NCI-H2029 (cell line): Measurements from ENCODE around the gene ADISSP.
A peak's percentile ranks its signal among the peaks of the same experiment; 100 is the strongest.
"Not testable (repeated sequence)": the region's sequence is repeated elsewhere in the genome, so short reads cannot be mapped to it uniquely, and the experiment has no call there.

Source experiments
- DNase-seq: peaks from one replicate; lab custom pipeline; 2025; lab: John Stamatoyannopoulos, UW

Gene ADISSP

DNA sequence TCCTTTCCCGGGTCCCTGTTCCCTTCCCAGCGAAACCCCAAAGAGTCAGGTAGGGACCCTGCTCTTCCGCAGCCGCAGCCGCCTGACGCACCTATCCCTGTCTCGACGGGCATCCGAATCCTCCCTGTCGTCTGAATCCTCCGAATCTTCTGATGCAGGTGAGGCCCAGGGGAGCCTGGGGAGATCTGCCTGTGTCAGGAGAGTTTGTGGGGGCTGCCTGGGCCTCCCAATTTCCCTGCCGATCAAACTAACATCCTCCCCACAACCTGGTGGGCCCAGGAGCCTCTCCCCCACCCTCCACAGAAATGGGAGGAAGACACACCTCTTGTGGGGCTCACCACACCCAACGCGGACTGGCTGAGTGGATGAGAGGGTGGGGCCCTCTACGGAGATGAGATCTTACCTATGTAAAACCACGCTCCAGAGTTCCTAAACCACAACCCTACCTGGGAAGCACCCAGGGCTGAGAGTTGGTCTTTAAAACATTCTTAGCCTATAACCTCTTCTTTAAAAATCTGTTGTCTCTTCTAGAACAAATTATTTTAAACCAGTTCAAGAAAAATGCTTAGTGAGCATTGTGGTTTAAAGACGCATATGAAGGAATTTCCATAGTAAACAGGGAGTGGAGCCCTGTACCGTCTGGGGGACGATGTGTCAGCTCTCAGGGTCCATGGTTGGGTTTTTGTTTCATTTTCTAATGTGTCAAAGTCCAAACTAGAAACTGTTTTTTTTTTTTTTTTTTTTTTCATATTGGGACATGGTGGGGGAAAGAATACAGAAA lies 30.2 kb upstream of the ADISSP start:
- DNase-seq: no peak

DNA sequence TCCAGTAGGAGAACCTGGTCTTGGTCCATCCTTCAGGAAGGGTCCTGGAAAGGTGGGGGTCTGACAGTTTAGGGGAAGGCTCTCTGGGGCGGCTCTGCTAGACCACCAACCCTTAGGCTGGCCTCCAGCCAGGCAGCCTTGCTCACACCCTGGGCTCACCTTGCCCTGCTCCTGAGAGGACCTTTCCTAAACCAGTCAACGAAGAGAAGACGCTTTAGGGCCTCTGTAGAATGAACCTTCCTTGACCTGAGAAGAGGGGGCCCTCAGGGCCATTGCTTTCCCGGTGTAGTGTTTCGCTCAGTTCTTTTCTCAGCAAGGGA lies 29.6 kb upstream of the ADISSP start:
- no peak for DNase-seq

DNA sequence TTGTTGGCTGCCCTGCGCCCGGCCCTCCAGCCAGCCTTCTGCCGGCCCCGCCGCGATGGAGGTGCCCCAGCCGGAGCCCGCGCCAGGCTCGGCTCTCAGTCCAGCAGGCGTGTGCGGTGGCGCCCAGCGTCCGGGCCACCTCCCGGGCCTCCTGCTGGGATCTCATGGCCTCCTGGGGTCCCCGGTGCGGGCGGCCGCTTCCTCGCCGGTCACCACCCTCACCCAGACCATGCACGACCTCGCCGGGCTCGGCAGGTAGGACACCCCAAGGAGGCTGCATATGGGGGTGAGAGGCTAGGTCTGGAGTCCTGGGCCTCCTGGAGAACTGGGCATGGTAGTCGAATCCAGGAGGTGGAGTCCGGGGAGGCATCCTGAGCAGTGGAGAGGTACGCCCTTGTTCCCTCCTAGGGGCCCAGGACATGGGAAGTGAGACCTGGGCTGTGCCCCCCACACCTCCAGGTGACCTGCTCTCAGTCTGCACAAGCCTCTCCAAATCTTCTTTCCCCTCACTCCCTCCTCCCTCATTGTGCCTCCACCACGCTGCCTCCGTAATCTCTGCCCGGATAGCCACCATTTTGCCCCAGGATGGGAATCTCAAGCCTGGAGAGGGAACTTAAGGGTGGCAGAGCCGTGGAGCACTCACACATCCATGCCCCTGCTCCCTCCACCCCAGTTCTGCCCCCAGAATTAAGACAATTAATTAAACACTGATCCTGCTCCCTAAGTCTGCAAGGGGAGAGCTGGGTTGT lies 29.1 kb upstream of the ADISSP start:
- no peak for DNase-seq

DNA sequence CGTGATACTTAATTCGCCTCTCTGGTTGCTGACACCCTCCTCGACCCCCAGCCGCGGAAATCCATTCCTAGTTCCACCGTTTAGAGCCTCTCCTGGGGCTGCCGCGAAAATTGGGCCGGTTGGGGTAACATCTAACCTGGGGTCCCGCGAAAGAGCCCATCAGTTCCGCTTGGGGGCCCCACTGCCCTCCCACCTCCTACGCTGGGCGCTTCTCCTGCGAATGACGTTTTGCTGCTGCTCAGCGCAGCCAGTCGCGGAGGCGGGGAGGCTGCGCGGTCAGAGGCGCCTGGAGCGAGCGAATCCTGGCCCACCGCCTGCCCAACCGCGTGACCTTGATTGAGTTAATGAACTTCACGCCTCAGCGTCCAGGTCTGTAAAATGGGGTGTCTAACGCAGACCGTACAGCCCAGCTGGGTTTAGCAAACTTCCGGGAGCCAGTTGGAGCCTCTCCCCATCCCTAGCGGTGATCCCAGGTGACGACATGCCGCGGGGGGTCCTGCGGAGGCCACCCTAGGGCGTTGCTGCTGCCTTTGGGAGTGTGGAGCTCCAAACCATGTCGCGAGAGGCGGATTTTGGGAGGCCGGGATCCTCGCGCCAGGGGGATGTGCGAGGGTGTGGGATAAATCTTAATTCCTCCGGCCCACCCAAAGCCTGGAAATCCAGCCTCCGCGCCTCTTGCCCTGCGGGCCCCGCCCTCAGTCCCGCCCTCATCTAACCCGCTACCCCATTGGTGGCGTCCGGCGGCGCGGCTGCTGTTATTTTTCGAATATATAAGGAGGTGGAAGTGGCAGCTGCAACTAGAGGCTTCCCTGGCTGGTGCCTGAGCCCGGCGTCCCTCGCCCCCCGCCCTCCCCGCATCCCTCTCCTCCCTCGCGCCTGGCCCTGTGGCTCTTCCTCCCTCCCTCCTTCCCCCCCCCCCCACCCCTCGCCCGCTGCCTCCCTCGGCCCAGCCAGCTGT lies 28.2 kb upstream of the ADISSP start, which contains the start of gene CDC25B:
Gene CDC25B, plus strand, starts transcription at position 800 of the 958 bp plus-strand sequence. CDS start 222 bp downstream, outside the sequence.
- DNase-seq: peak; percentile 91

DNA sequence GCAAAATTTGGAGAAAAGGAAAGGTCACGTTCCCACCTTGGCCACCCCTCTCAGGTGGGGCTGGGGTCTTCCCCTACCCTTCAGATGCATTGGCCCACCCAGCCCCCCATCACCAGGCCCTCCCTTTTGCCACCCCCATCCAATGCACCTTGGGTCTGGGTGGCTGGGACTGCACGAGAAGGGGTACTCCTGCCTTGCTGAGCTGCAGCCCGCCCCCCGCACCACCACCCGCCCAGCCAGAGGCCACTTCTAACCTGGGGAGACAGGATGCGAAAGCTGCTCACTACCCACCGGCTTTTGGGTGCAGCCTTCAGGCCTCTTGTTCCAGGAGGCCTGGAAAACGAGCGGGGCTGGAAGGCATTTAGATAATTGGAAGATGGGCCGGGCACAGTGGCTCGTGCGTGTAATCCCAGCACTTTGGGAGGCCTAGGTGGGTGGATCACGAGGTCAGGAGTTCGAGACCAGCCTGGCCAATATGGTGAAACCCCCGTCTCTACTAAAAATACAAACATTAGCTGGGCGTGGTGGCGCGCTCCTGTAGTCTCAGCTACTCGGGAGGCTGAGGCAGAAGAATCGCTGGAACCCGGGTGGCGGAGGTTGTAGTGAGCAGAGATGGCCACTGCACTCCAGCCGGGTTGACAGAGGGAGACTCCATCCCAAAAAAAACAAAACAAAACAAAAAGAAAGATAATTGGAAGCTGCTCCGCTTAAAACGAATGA lies 27.3 kb upstream of the ADISSP start:
- no peak for DNase-seq

DNA sequence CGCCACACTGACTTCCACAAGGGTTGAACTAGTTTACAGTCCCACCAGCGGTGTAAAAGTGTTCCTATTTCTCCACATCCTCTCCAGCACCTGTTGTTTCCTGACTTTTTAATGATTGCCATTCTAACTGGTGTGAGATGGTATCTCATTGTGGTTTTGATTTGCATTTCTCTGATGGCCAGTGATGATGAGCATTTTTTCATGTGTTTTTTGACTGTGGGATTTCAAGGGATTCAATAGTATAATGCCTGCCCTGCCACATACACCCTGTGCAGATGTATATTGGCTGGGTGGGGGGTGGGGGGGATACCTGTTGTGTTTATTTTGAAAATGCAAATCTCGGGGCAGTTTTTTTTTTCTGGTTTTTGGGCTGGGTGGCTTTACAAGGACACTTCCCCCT lies 26.6 kb upstream of the ADISSP start:
- DNase-seq: not testable (repeated sequence)

DNA sequence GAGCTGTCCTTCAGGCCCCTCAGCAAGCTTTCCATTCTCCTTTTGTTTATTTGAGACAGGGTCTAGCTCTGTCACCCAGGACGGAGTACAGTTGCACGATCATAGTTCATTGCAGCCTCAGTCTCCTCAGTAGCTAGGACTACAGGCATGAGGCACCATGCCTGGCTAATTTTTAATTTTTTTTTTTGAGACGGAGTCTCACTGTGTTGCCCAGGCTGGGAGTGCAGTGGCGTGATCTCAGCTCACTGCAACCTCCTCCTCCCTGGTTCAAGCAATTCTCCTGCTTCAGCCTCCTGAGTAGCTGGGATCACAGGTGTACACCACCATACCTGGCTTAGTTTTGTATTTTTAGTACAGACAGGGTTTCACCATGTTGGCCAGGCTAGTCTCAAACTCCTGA lies 21.6 kb upstream of the ADISSP start:
- not testable (repeated sequence) for DNase-seq

DNA sequence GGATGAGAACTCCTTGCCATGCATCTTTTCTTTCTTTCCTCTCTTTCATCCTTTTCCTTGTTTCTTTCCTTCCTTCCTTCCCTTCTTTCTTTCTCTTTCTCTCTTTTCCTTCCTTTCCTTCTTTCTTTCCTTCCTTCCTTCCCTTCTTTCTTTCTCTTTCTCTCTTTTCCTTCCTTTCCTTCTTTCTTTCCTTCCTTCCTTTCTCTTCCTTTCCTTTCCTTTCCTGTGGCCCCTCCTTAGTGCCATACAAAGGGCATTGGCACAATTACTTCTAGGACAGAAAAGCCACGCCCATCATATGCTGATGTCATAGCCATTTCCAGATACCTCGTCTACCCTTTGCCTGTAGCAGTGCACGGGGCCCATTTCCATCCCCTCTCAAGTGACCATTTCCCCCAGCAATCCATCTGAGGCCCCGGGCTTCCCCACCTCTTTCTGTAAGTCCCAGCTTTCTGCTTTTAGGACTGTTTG lies 21.2 kb upstream of the ADISSP start:
- peak; percentile 32 for DNase-seq

DNA sequence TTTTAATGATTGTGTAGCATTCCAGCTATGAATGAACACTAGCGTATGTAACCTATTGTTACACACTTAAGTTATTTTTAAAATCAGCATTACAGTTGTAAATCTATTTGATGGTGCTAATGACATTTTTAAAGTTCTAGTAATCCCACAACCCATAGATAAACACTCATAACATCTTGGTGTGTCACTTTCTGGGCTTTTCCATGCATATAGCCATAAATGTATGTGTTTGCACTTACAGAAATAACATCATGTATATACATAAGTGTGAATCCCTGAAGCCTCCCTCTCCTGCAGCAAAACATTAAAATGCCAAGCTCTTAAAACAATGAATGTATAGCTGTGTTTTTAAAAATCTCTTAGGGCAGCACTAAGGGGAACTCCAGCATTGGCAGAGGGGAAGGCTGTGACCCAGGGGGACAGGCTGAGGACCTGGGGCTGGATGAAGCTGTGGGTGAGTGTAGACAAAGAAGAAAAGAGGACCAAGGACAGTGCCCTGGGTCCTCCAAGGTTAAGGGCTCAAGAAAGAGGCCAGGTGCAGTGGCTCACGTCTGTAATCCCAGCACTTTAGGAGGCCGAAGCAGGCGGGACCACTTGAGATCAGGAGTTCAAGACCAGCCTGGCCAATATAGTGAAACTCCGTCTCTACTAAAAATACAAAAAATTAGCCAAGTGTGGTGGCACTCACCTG lies 19.9 kb upstream of the ADISSP start:
- no peak for DNase-seq

DNA sequence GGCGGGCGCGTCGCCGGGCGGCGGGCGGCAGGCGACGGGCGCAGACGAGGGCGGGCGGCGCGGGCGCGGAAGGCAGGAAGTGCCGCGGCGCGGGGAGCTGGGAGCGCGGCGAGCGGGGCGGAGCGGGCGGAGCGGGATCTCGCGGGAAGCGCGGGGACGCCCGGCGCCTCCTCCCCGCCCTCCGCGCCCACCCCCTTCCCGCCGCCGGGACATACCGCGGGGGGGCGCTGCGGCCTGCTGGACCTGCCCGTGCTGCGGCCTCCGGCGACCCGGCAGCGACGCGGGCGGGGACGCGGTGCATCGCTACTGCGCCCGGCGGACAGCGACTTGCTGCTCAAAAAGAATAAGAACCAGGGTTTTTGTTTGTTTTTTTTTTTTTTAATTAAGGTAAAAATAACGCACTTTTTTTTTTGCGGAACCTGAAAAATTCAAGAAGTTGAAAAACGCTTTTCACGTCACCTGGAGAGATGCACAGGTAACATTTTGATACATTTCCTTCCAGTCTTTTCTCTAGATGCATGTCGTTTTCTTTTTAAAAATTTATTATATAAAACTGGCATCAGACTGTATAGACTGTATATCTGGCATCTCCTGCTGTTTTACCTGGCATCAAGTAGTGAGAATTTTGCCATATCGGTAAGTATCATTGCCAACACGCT lies 19.2 kb upstream of the ADISSP start, which contains the start of gene CENPB:
Gene CENPB, minus strand, starts transcription at position 76 of the 659 bp plus-strand sequence. CDS start 257 bp downstream, outside the sequence.
- DNase-seq: peak; percentile 81

DNA sequence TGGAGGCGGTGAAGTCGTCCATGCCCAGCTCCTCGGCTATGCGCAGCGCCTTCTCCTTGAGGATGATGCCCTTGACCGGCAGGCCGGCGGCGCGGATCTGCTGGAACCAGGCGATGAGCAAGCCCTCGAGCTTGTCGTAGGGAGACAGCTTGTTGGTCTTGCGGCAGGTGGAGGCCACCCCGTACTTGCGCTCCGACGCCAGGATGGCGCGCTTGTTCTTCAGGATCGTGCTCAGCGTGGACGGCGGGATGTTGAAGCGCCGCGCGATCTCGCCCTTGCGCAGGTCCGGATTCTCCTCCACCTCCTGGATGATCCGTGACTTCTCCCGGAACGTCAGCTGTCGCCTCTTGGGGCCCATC lies 18.6 kb upstream of the ADISSP start:
- peak; percentile 35 for DNase-seq

DNA sequence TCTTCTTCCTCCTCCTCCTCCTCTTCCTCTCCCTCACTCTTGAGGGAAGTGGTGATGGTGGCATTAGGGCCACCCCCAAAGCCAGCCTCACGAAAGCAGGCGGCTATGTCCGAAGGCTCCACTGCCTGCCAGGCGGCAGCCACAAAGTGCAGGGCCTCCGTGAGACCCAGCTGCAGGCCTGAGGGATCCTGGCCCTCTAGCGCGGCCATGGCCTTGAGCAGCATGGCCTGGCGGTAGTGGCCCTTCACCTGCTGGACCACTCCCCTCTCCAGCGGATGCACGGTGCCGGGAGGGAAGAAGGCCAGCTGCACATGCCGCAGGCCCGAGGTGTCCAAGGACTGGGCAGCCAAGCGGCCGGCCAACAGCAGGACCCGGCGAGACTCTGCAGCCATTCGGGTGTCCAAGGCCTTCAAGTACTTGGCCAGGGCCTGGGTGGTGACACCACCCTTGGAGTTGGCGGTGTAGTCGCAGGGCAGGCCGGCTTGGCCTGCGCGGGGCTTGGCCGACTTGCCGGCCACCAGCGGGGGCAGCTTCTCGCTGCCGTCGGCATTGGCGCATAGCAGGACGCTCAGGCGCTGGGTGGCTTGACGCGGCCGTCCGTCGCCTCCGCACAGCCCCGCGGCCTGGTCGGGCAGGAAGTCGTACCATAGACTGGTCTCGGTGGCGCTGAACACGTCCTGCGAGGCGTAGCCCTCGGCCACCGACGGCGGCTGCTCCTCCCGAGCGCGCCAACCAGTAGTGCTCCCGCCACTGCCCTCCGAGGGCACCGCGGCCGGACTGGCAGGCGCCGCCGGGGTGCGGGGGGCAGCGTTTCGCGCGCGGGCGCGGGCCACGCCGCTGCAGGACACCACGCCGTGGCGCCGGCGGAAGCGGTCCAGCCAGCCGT lies 17.9 kb upstream of the ADISSP start:
- DNase-seq: peak; percentile 35

DNA sequence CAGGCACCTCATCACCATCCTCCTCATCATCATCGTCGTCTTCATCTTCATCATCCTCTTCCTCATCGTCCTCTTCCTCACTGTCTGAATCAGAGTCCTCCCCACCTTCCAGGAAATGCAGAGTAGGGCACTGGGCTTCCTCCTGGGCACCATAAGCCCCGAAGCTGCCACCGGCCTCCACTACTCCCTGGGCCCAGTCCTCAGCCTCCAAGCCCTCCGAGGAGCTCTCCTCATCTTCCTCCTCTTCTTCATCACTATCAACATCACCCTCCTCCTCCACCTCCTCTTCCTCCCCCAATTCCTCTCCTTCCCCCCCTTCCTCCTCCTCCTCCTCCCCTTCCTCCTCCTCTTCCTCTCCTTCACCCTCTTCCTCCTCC lies 17.3 kb upstream of the ADISSP start:
- no peak for DNase-seq

DNA sequence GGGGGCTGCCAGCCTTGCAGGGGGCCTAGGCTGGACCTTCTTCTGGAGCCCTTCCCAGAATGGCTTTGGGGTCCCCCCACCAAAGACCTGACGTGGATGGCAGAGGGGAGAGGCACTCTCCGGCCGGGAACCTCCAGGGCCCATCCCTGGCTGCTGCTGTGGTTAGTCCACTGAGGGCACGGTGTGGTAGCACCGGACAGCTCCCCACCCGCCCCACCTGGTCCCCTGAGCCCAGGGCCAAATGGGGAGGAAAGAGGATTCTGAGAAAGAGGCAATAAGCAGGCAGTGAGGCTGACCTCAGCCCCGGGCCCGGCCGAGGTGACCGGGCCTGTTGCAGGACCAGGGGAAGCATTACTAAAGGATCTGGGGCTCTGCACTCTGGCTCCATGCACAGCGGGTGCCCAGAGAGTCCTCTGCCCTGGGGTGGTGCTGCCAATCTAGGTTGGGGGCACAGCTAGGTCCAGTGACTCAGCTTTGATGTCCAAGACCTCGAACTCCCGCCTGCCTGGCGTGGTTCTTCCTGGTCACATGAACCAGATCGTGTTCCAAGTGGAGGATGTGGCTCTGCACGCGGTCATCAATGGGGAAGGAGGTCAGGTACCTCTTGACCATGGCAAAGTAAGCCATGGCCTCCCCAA lies 16.8 kb upstream of the ADISSP start:
- no peak for DNase-seq

DNA sequence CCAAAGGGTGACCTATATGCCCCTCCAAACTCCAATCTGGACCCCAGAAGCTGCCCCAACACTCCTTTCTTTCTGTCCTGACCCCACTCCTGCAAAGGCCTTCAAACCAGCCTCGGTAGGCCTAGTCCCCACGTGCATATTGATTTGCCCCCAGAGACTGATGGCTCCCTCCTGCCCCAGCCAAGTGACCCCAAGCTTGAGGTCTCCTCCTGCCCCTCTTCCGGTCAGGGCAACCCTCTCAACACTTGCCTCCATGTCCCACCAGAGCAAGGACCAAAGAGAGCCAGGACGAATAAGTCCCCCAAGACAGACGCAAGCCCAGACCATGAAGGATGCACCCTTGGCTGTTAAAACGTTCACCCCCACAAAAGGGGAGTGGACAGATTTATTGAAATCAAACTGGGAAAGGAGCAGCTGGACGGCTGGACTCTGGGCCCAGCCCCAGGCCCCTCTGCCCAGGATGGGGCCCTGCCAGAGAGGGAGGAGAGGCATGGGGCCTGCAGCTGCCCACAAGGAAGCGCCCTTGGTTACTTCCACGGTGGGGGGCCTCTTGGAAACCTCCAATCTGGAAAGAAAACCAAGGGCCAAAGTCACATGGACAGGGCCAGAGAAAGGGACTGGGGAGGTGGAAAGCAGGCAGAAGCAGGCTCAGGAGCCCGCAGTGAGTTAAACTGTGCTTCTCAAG lies 16.1 kb upstream of the ADISSP start:
- DNase-seq: no peak

DNA sequence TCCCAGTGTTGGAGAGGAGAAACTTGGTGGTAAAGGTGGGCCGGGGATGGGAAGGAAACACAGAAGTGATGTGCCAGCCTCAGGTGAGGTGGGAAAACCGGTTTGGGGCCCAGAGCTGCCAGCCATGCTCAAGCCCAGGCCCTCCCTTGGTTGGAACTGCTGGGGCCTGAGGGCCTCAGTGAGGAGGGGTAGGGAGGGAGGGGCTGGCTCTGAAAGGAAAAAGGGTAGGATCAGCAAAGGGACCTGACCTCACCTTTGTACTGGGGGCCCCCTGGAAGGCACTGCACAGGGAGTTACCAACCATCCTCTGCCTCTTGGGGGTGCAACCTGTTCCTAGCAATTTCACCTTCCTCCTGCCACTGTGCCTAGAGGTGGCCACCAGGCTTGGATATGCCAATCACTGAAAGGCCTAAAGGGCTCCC lies 15.5 kb upstream of the ADISSP start:
- no peak for DNase-seq

DNA sequence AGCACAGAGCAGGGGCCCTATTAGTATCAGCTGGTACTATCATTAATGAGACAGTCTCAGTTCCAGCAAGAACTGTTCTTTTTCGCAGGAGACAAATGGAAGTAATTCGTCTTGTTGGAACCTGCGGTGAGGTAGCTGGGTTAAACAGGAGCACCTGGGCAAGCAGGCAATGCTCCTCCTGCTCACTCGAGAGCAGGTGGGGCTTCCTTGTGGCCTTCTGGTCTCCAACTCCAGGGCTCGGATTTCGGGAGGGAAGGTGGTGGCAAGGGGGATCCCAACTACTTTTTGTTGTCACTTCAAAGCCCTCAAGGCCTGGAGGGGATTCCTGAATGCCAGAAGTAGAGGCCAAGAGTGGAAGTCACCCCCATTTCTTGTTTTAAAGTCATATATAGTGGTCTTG lies 15.0 kb upstream of the ADISSP start:
- DNase-seq: no peak
